ENCODE measurements around the gene HPCAL1.

HPCAL1 gene

DNA sequence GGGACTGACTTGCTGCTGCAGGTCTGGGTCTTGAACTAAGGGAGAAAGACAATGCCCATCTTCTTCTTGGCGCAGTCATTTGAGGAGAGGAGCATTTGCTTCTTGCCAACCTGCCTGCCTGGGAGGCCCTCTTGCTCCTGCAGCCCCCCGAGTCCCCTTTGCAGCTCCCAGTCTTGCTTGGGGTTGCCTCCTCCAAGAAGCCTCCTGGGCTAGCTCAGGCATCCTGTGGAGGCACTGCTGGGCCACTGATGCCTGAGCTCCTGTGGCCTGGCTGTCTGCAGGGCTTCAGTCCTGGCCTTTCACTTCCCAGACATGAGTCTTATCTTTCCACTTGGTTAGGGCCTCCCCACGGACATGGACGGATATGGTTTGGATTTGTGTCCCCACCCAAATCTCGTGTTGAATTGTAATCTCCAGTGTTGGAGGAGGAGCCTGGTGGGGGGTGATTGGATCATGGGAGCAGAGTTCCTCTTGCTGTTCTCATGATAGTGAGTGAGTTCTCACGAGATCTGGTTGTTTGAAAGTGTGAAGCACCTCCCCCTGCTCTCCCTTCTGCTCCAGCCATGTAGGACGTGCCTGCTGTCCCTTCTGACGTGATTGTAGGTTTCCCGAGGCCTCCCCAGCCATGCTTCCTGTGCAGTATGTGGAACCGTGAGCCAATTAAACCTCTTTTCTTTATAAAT, 17.3 kb downstream of the HPCAL1 start:
- H3K4me3 ChIP-seq (ENCODE audit: low read depth, low read length) = no peak overlapping the region
- in situ Hi-C loops (cut with HindIII; ENCODE audit: low pct_ligation_motif_present, low sequenced_read_pairs) = no loop called here
- H3K36me3 ChIP-seq (replicated peaks) = no peaks in the 10 kb centered on the region
- TF ChIP-seq, protein P1, sequence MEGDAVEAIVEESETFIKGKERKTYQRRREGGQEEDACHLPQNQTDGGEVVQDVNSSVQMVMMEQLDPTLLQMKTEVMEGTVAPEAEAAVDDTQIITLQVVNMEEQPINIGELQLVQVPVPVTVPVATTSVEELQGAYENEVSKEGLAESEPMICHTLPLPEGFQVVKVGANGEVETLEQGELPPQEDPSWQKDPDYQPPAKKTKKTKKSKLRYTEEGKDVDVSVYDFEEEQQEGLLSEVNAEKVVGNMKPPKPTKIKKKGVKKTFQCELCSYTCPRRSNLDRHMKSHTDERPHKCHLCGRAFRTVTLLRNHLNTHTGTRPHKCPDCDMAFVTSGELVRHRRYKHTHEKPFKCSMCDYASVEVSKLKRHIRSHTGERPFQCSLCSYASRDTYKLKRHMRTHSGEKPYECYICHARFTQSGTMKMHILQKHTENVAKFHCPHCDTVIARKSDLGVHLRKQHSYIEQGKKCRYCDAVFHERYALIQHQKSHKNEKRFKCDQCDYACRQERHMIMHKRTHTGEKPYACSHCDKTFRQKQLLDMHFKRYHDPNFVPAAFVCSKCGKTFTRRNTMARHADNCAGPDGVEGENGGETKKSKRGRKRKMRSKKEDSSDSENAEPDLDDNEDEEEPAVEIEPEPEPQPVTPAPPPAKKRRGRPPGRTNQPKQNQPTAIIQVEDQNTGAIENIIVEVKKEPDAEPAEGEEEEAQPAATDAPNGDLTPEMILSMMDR (IDR thresholded peaks at IDR 0.05; ENCODE audit: low read depth, low read length, missing control alignments) = no peak
- no peaks in the 10 kb centered on the region for H3K27me3 ChIP-seq (replicated peaks)
- no peak for DNase-seq
- H3K27ac ChIP-seq = no peak overlapping the region

DNA sequence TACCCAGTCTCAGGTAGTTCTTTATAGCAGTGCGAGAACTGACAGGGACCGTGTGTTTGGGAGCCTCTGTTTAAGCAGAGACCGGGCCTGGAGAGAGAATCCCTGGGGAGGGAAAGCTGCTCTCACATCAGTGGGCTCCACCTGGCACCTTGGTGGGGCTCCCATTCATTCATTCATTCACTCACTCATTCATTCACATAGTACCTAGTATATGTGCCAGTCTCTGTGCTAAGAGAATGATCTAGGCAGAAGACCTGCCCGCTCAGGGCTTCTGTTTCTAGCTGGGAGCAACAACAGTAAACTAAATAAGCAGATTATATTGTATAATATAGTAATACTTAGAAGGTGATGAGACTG, 17.8 kb downstream of the HPCAL1 start:
- DNase-seq = no peak
- TF ChIP-seq, protein P1 (IDR thresholded peaks at IDR 0.05; ENCODE audit: low read depth, low read length, missing control alignments) = no peak
- Histone ChIP-seq H3K4me3 (ENCODE audit: low read depth, low read length) (no peak overlapping the region), H3K27me3 (replicated peaks) (no peaks in the 10 kb centered on the region), H3K27ac (no peak overlapping the region), H3K36me3 (replicated peaks) (no peaks in the 10 kb centered on the region)
- in situ Hi-C loops (cut with HindIII; ENCODE audit: low pct_ligation_motif_present, low sequenced_read_pairs) = no loop called here

- no peaks in the 10 kb centered on the region for H3K36me3 ChIP-seq (replicated peaks)
- H3K4me3 ChIP-seq (ENCODE audit: low read depth, low read length) = no peak overlapping the region
- H3K27me3 ChIP-seq (replicated peaks) = no peaks in the 10 kb centered on the region
- in situ Hi-C loops (cut with HindIII; ENCODE audit: low pct_ligation_motif_present, low sequenced_read_pairs) = no loop called here
- TF ChIP-seq, protein P1 (IDR thresholded peaks at IDR 0.05; ENCODE audit: low read depth, low read length, missing control alignments) = no peak
- no peak for DNase-seq
- no peak overlapping the region for H3K27ac ChIP-seq
Measured at GRCh38 chr2:10320933-10321332, 18.2 kb downstream of the HPCAL1 start.

GRCh38 chr2:10321622-10322021, 18.9 kb downstream of the HPCAL1 start:
- DNase-seq = no peak
- in situ Hi-C loops (cut with HindIII; ENCODE audit: low pct_ligation_motif_present, low sequenced_read_pairs) = no loop called here
- no peak overlapping the region for H3K4me3 ChIP-seq (ENCODE audit: low read depth, low read length)
- no peaks in the 10 kb centered on the region for H3K27me3 ChIP-seq (replicated peaks)
- H3K27ac ChIP-seq = no peak overlapping the region
- TF ChIP-seq, protein P1 (IDR thresholded peaks at IDR 0.05; ENCODE audit: low read depth, low read length, missing control alignments) = no peak
- no peaks in the 10 kb centered on the region for H3K36me3 ChIP-seq (replicated peaks)

DNA sequence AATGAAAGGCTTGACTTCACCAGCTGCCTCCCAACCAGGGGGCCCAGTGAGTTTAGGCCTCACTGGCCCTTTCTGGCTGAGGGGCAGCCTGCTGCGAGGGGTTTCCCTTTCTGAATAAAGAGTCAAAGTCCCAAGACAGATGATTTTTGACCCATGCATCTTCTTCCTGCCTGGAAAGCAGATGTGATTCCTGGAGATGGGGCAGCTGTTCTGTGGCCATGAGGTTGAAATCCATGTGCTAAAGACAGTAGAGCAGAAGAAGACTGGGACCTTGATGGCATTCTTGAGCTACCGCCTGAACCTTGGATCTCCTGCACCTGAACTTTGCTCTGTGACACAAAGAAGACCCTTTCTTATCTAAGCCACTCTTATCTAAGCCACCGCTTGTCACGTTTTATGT, 19.8 kb downstream of the HPCAL1 start:
- Histone ChIP-seq H3K27ac (no peak overlapping the region), H3K4me3 (ENCODE audit: low read depth, low read length) (no peak overlapping the region), H3K27me3 (replicated peaks) (no peaks in the 10 kb centered on the region), H3K36me3 (replicated peaks) (no peaks in the 10 kb centered on the region)
- no peak for DNase-seq
- TF ChIP-seq, protein P1 (IDR thresholded peaks at IDR 0.05; ENCODE audit: low read depth, low read length, missing control alignments) = no peak
- in situ Hi-C loops (cut with HindIII; ENCODE audit: low pct_ligation_motif_present, low sequenced_read_pairs) = no loop called here

DNA sequence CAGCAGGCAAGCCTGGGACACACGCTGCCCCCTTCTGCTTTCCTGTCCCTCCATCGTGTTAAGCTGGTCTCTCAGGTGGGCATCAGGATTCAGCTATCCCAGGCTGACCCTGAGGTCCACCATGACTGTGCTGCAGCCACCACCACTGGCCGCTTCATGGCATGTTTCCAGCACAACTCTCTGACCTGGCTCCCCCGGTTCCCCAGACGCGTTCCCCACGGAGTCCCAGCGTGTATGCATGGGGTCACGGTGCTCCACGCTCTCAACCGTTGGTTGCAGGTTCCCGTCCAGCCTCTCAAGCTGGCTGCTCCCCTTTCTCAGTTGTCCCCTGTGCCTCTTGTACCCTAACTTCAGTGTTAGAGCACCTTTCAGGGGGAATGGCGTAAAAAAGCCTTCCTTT, 20.3 kb downstream of the HPCAL1 start:
- no peak overlapping the region for H3K27ac ChIP-seq
- DNase-seq = no peak
- H3K36me3 ChIP-seq (replicated peaks) = no peaks in the 10 kb centered on the region
- no peaks in the 10 kb centered on the region for H3K27me3 ChIP-seq (replicated peaks)
- in situ Hi-C loops (cut with HindIII; ENCODE audit: low pct_ligation_motif_present, low sequenced_read_pairs) = no loop called here
- H3K4me3 ChIP-seq (ENCODE audit: low read depth, low read length) = no peak overlapping the region
- TF ChIP-seq, protein P1 (IDR thresholded peaks at IDR 0.05; ENCODE audit: low read depth, low read length, missing control alignments) = no peak

Data from brain microvascular endothelial cell (primary cell).